Tibial nerve (tissue), 4 donors: ENCODE results near the gene ZNF366.

Source experiments
- CTCF ChIP-seq, 5 experiments: fragments of 200-600 bp in 3 of 5; fragments of 450-650 bp in 2 of 5; sonication (generic) in 3 of 5; IDR thresholded peaks; one replicate each; pipeline ENCODE4 v1.5.1; 2016 to 2019; ENCODE audit warnings: antibody characterized with exemption in 5 of 5, mild to moderate bottlenecking in 3 of 5, moderate library complexity in 2 of 5
- EP300 ChIP-seq, 2 donors: sonication (generic); formaldehyde crosslinking; IDR thresholded peaks; one replicate each; pipeline ENCODE4 v1.6.1; 2017; ENCODE audit warnings: antibody characterized with exemption in 2 of 2, mild to moderate bottlenecking in 1 of 2

GRCh38 chr5:72407078-72407477 lies 100.1 kb downstream of the ZNF366 start:
- TF ChIP-seq EP300 (IDR thresholded peaks at IDR 0.05) (no peak), CTCF (IDR thresholded peaks at IDR 0.05) (no peak)
